ENCODE results near the gene TMCC2. TPM values are rescaled to one million over a fixed set of nuclear protein-coding genes. Genes with fewer than 3 reads are reported as not detected.

TMCC2 gene
- total RNA-seq, 1 donor from 2014 or later = 5.6 TPM

GRCh38 chr1:205190845-205191577 lies 36.7 kb upstream of the TMCC2 start:
- Mint-ChIP-seq H3K27me3 (ENCODE audit: unreplicated experiment) (peaks cover 2% of the 10 kb centered on the region), H3K27ac (ENCODE audit: unreplicated experiment) (no peak overlapping the region), H3K4me1 (ENCODE audit: unreplicated experiment) (peaks cover 33% of the 10 kb centered on the region), H3K36me3 (ENCODE audit: low read depth, unreplicated experiment) (no peaks in the 10 kb centered on the region), H3K4me3 (ENCODE audit: unreplicated experiment) (no peak overlapping the region), H3K9me3 (ENCODE audit: unreplicated experiment) (no peaks in the 10 kb centered on the region)
- no peak for DNase-seq (ENCODE audit: low spot score)
- TF ChIP-seq CTCF (IDR thresholded peaks at IDR 0.05; ENCODE audit: unreplicated experiment) = no peak

- H3K4me1 Mint-ChIP-seq (ENCODE audit: unreplicated experiment) = peaks cover 28% of the 10 kb centered on the region
- H3K27me3 Mint-ChIP-seq (ENCODE audit: unreplicated experiment) = peaks cover 2% of the 10 kb centered on the region
- H3K4me3 Mint-ChIP-seq (ENCODE audit: unreplicated experiment) = no peak overlapping the region
- no peak for DNase-seq (ENCODE audit: low spot score)
- no peaks in the 10 kb centered on the region for H3K36me3 Mint-ChIP-seq (ENCODE audit: low read depth, unreplicated experiment)
- H3K9me3 Mint-ChIP-seq (ENCODE audit: unreplicated experiment) = no peaks in the 10 kb centered on the region
- TF ChIP-seq CTCF (IDR thresholded peaks at IDR 0.05; ENCODE audit: unreplicated experiment) = no peak
- no peak overlapping the region for H3K27ac Mint-ChIP-seq (ENCODE audit: unreplicated experiment)
Observed at GRCh38 chr1:205191622-205192021, 36.1 kb upstream of the TMCC2 start.

- TF ChIP-seq CTCF (IDR thresholded peaks at IDR 0.05; ENCODE audit: unreplicated experiment) = no peak
- H3K9me3 Mint-ChIP-seq (ENCODE audit: unreplicated experiment) = no peaks in the 10 kb centered on the region
- peaks cover 24% of the 10 kb centered on the region for H3K4me1 Mint-ChIP-seq (ENCODE audit: unreplicated experiment)
- no peaks in the 10 kb centered on the region for H3K36me3 Mint-ChIP-seq (ENCODE audit: low read depth, unreplicated experiment)
- H3K27me3 Mint-ChIP-seq (ENCODE audit: unreplicated experiment) = peaks cover 2% of the 10 kb centered on the region
- DNase-seq (ENCODE audit: low spot score) = no peak
- no peak overlapping the region for H3K4me3 Mint-ChIP-seq (ENCODE audit: unreplicated experiment)
- H3K27ac Mint-ChIP-seq (ENCODE audit: unreplicated experiment) = no peak overlapping the region
Observed at GRCh38 chr1:205192287-205192686, 35.5 kb upstream of the TMCC2 start.

- Mint-ChIP-seq H3K27ac (ENCODE audit: unreplicated experiment) (no peak overlapping the region), H3K9me3 (ENCODE audit: unreplicated experiment) (no peaks in the 10 kb centered on the region), H3K4me3 (ENCODE audit: unreplicated experiment) (no peak overlapping the region), H3K4me1 (ENCODE audit: unreplicated experiment) (peaks cover 23% of the 10 kb centered on the region), H3K36me3 (ENCODE audit: low read depth, unreplicated experiment) (no peaks in the 10 kb centered on the region), H3K27me3 (ENCODE audit: unreplicated experiment) (no peaks in the 10 kb centered on the region)
- DNase-seq (ENCODE audit: low spot score) = no peak
- no peak for TF ChIP-seq CTCF (IDR thresholded peaks at IDR 0.05; ENCODE audit: unreplicated experiment)
Observed at GRCh38 chr1:205199090-205199930, 28.4 kb upstream of the TMCC2 start.

- no peak for TF ChIP-seq CTCF (IDR thresholded peaks at IDR 0.05; ENCODE audit: unreplicated experiment)
- Mint-ChIP-seq H3K36me3 (ENCODE audit: low read depth, unreplicated experiment) (no peaks in the 10 kb centered on the region), H3K27me3 (ENCODE audit: unreplicated experiment) (no peaks in the 10 kb centered on the region), H3K4me3 (ENCODE audit: unreplicated experiment) (no peak overlapping the region), H3K27ac (ENCODE audit: unreplicated experiment) (no peak overlapping the region), H3K9me3 (ENCODE audit: unreplicated experiment) (no peaks in the 10 kb centered on the region), H3K4me1 (ENCODE audit: unreplicated experiment) (peaks cover 26% of the 10 kb centered on the region)
- DNase-seq (ENCODE audit: low spot score) = no peak
Observed at GRCh38 chr1:205199931-205200299, 27.8 kb upstream of the TMCC2 start.

All from endothelial cell (in vitro differentiated cells).